A673 (cell line): ENCODE results near the gene RANBP3.

Source experiments
- CTCF ChIP-seq: fragments of 300-800, 200-600 bp; sonication (generic); conservative IDR thresholded peaks from 2 replicates; pipeline ENCODE4 v1.5.1; 2017; ENCODE audit warnings: low read depth, mild to moderate bottlenecking, antibody characterized with exemption, low read length, moderate library complexity, mixed read lengths
- EZH2 ChIP-seq: fragments of 200-600 bp; sonication (generic); IDR thresholded peaks from 2 replicates; pipeline ENCODE4 v1.6.1; 2017; ENCODE audit warnings: borderline replicate concordance, low read depth, mild to moderate bottlenecking, mixed read lengths, antibody characterized with exemption, low read length; ENCODE audit not compliant: poor library complexity, severe bottlenecking

- TF ChIP-seq CTCF (peak; percentile 76), EZH2 (no peak)
Observed at GRCh38 chr19:5891938-5892771, 85.8 kb downstream of the RANBP3 start.
